Stimulated activated CD4-positive, alpha-beta T cell treated with anti-CD3 and anti-CD28 coated beads, Interleukin-1b, Interleukin-23, amount 100 ng/mL, for 48 hours (primary cell): ENCODE measurements around the gene NOC2L.
"Not testable (repeated sequence)": the region's sequence is repeated elsewhere in the genome, so short reads cannot be mapped to it uniquely, and the experiment has no call there.

Experiments used
- DNase-seq: peaks from one replicate; pipeline ENCODE4 v3.0.0-alpha.2; 2020

NOC2L gene

DNA sequence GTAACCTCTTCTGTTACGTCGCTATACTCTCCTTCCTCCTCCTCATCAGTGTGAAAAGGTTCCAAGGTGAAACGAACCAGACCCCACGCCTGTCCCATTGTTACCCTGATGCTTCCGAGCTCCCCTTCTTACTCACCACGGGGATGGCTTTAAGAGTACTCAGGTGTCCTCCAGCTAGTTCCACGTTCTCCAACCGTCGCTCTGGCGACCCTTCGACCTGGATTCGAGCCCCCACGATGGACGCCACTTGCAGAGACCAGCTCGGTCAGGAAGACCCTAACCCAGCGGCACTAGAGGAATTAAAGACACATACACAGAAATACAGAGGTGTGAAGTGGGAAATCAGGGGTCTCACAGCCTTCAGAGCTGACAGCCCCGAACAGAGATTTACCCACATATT is 61.1 kb downstream of the NOC2L start:
- not testable (repeated sequence) for DNase-seq

GRCh38 chr1:897226-897625 is 61.8 kb downstream of the NOC2L start:
- no peak for DNase-seq
